Nephron (organoid): ENCODE data around the gene CD160.
"Not testable (repeated sequence)": the region's sequence is repeated elsewhere in the genome, so short reads cannot be mapped to it uniquely, and the experiment has no call there.

Experiments used
- H3K27ac Mint-ChIP-seq, 3 experiments: 2 replicates each; pipeline ENCODE4 v1.8.0; 2020; ENCODE audit warnings: mixed read lengths in 3 of 3, mild to moderate bottlenecking in 2 of 3, moderate library complexity in 1 of 3
- H3K27me3 Mint-ChIP-seq: 2 replicates; pipeline ENCODE4 v1.8.0; 2021; ENCODE audit warnings: low read depth, mild to moderate bottlenecking, moderate library complexity, mixed read lengths
- H3K36me3 Mint-ChIP-seq: 2 replicates; pipeline ENCODE4 v1.8.0; 2020; ENCODE audit warnings: low read depth, mixed read lengths
- H3K4me1 Mint-ChIP-seq: 2 replicates; pipeline ENCODE4 v1.8.0; 2020; ENCODE audit warnings: mixed read lengths
- H3K4me3 Mint-ChIP-seq, 3 experiments: 2 replicates each; pipeline ENCODE4 v1.8.0; 2020; ENCODE audit warnings: mild to moderate bottlenecking in 3 of 3, mixed read lengths in 3 of 3, moderate library complexity in 2 of 3
- H3K9me3 Mint-ChIP-seq: 2 replicates; pipeline ENCODE4 v1.8.0; 2020; ENCODE audit warnings: mixed read lengths
- TF ChIP-seq, protein P1 (sequence below), 3 experiments: fragments of 200-600 bp; sonication (generic); IDR thresholded peaks; one replicate each; pipeline ENCODE4 v1.5.0; 2021; ENCODE audit warnings: antibody characterized with exemption in 3 of 3; ENCODE audit not compliant: unreplicated experiment in 3 of 3

The CD160 gene

DNA sequence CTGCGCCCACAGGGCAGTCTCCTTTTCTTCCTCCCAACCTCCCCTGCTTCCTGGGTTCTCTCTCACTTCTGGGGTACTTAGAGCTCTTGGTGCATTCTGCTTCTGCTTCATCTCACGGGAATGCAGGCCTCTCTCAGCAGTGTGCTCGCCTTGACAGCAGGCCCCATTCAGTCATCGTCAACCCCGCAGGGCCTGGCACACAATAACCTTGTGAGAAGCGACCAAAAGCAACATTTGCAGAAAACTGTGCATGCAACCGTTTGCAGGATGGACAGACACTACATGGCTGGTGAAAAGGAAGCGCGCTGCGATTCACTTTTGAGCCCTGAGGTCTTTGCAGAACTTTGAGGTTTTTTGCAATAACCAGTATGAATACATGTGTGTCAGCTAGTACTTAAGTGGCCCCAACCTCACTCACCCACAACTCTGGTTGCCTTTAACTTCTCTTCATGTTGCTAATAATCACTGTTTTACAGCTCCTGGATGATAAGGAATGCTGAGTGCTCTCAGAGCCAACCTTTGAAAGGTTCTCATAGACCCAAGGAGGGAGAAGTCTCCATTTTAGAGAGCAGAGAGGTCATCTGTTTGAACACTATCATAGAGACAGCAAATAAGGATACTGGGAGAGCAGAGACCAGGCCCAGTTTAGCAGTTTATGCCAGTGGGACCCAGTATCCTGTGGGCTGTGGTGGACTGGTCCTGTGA lies 2.5 kb upstream of the CD160 start:
- Mint-ChIP-seq H3K27me3 (peaks cover 18% of the 10 kb centered on the region), H3K27ac (peak overlapping the region in 2 of 3 experiments; percentile 61 to 74), H3K36me3 (no peaks in the 10 kb centered on the region), H3K9me3 (no peaks in the 10 kb centered on the region), H3K4me3 (no peak overlapping the region), H3K4me1 (peaks cover 13% of the 10 kb centered on the region)
- TF ChIP-seq, protein P1, sequence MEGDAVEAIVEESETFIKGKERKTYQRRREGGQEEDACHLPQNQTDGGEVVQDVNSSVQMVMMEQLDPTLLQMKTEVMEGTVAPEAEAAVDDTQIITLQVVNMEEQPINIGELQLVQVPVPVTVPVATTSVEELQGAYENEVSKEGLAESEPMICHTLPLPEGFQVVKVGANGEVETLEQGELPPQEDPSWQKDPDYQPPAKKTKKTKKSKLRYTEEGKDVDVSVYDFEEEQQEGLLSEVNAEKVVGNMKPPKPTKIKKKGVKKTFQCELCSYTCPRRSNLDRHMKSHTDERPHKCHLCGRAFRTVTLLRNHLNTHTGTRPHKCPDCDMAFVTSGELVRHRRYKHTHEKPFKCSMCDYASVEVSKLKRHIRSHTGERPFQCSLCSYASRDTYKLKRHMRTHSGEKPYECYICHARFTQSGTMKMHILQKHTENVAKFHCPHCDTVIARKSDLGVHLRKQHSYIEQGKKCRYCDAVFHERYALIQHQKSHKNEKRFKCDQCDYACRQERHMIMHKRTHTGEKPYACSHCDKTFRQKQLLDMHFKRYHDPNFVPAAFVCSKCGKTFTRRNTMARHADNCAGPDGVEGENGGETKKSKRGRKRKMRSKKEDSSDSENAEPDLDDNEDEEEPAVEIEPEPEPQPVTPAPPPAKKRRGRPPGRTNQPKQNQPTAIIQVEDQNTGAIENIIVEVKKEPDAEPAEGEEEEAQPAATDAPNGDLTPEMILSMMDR (IDR thresholded peaks at IDR 0.05; ENCODE audit: unreplicated experiment in 3 of 3) = no peak

DNA sequence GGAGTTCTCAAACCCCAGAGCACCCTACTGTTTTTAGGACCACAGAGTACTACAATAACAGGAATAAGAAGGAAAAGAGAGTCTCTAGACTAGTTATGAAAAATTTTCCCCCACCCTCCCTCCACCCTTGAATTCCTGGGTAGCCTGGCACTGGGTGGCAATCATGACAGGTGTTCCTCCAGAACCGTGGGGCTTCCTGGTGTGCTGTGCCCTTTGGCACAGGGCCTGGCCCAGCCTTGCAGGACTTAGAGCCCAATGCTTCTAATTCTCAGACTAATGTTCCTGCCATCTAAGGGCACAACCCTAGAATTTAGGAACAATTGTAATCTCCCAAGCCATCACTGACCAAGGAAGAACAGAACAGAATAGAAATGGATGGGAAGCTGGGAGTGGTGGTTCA lies 1.5 kb upstream of the CD160 start:
- TF ChIP-seq, protein P1 (IDR thresholded peaks at IDR 0.05; ENCODE audit: unreplicated experiment in 3 of 3) = no peak
- no peaks in the 10 kb centered on the region for H3K9me3 Mint-ChIP-seq
- peaks cover 19% of the 10 kb centered on the region for H3K27me3 Mint-ChIP-seq
- H3K36me3 Mint-ChIP-seq = no peaks in the 10 kb centered on the region
- no peak overlapping the region for H3K4me3 Mint-ChIP-seq
- no peak overlapping the region for H3K27ac Mint-ChIP-seq
- H3K4me1 Mint-ChIP-seq = peaks cover 13% of the 10 kb centered on the region

DNA sequence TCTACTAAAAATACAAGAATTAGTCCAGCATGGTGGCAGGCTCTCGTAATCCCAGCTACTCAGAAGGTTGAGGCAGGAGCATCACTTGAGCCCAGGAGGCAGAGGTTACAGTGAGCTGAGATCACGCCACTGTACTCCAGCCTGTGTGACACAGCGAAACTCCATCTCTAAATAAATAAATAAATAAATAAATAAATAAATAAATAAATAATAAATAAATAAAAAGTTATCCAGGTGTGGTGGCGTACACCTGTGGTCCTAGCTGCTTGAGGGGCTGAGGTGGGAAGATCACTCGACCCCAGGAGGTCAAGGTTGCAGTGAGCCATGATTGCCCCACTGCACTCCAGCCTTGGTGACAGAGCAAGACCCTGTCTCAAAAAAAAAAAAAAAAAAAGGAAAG lies 834 bp upstream of the CD160 start:
- not testable (repeated sequence) for H3K9me3 Mint-ChIP-seq, H3K27ac Mint-ChIP-seq, H3K4me3 Mint-ChIP-seq, H3K36me3 Mint-ChIP-seq
- Mint-ChIP-seq H3K4me1 (peaks cover 13% of the 10 kb centered on the region), H3K27me3 (peaks cover 21% of the 10 kb centered on the region)

GRCh38 chr1:145720556-145720877 lies 1.2 kb downstream of the CD160 start:
- Mint-ChIP-seq H3K27ac (no peak overlapping the region), H3K27me3 (peaks cover 21% of the 10 kb centered on the region), H3K36me3 (no peaks in the 10 kb centered on the region), H3K4me3 (no peak overlapping the region), H3K9me3 (no peaks in the 10 kb centered on the region), H3K4me1 (peaks cover 7% of the 10 kb centered on the region)
- TF ChIP-seq, protein P1 (IDR thresholded peaks at IDR 0.05; ENCODE audit: unreplicated experiment in 3 of 3) = no peak

GRCh38 chr1:145720878-145721671 lies 1.8 kb downstream of the CD160 start:
- Mint-ChIP-seq H3K27me3 (peaks cover 21% of the 10 kb centered on the region), H3K4me3 (peak overlapping the region; percentile 37 to 59 (median 44)), H3K9me3 (no peaks in the 10 kb centered on the region), H3K4me1 (peaks cover 7% of the 10 kb centered on the region), H3K27ac (no peak overlapping the region), H3K36me3 (no peaks in the 10 kb centered on the region)
- TF ChIP-seq, protein P1 (IDR thresholded peaks at IDR 0.05; ENCODE audit: unreplicated experiment in 3 of 3) = peak; percentile 88 to 94 (median 94)

GRCh38 chr1:145726193-145726592 lies 6.9 kb downstream of the CD160 start:
- not testable (repeated sequence) for H3K36me3 Mint-ChIP-seq, H3K4me1 Mint-ChIP-seq, H3K27ac Mint-ChIP-seq, H3K9me3 Mint-ChIP-seq, H3K4me3 Mint-ChIP-seq, H3K27me3 Mint-ChIP-seq

- H3K27ac Mint-ChIP-seq = no peak overlapping the region
- no peaks in the 10 kb centered on the region for H3K36me3 Mint-ChIP-seq
- H3K27me3 Mint-ChIP-seq = no peaks in the 10 kb centered on the region
- TF ChIP-seq, protein P1 (IDR thresholded peaks at IDR 0.05; ENCODE audit: unreplicated experiment in 3 of 3) = no peak
- no peaks in the 10 kb centered on the region for H3K9me3 Mint-ChIP-seq
- no peak overlapping the region for H3K4me3 Mint-ChIP-seq
- no peaks in the 10 kb centered on the region for H3K4me1 Mint-ChIP-seq
Measured at GRCh38 chr1:145729196-145729595, 9.9 kb downstream of the CD160 start.
